AG04449 (cell line): ENCODE results near the gene ZGPAT.
"Not testable (repeated sequence)": the region's sequence is repeated elsewhere in the genome, so short reads cannot be mapped to it uniquely, and the experiment has no call there.

Experiments used
- CTCF ChIA-PET: fragments of 350-600 bp; formaldehyde crosslinking; extraction: SDS; loops from one replicate; lab custom pipeline; 2021; ENCODE audit warnings: antibody characterized with exemption; lab: Yijun Ruan, JAX
- POLR2A ChIA-PET: fragments of 400-600, 350-600 bp; formaldehyde crosslinking; extraction: SDS; loops from one replicate; lab custom pipeline; 2020; ENCODE audit warnings: antibody characterized with exemption, inconsistent platforms; lab: Yijun Ruan, JAX
- DNase-seq: peaks from one replicate; pipeline ENCODE4 v3.0.0-alpha.2; 2010; ENCODE audit warnings: low read depth, low spot score
- H3K4me3 ChIP-seq: 2 replicates; pipeline ENCODE4 v1.5.1; 2011; ENCODE audit warnings: low read depth, mild to moderate bottlenecking, control low read depth, low read length
- CTCF ChIP-seq: IDR thresholded peaks from one replicate; pipeline ENCODE4 v1.5.1; 2011; ENCODE audit warnings: mild to moderate bottlenecking, moderate library complexity, low read length, control low read depth, inconsistent platforms; ENCODE audit not compliant: insufficient read depth; ENCODE audit errors: missing control alignments

ZGPAT gene

GRCh38 chr20:63665708-63666107 is 42.1 kb upstream of the ZGPAT start:
- TF ChIP-seq CTCF, result no peak
- no peak overlapping the region for H3K4me3 ChIP-seq
- no peak for DNase-seq
- POLR2A ChIA-PET, result no interaction called here
- CTCF ChIA-PET, result no interaction called here

- DNase-seq, result no peak
- no peak for TF ChIP-seq CTCF
- ChIA-PET POLR2A (no interaction called here), CTCF (no interaction called here)
- no peak overlapping the region for H3K4me3 ChIP-seq
These were observed 40.0 kb upstream of the ZGPAT start for GRCh38 chr20:63667858-63668257.

- no peak for TF ChIP-seq CTCF
- DNase-seq, result no peak
- ChIA-PET POLR2A (interaction anchor here (0.7 kb wide), 1 partner anchor 10 kb away, joined by 6 read pairs; the partner anchor contains the start of gene RTEL1), CTCF (no interaction called here)
- no peak overlapping the region for H3K4me3 ChIP-seq
These were observed 39.5 kb upstream of the ZGPAT start for GRCh38 chr20:63668351-63668750.

GRCh38 chr20:63671695-63672094 is 36.1 kb upstream of the ZGPAT start:
- POLR2A ChIA-PET, DNase-seq, H3K4me3 ChIP-seq, CTCF ChIA-PET: not testable (repeated sequence)

- POLR2A ChIA-PET, result no interaction called here
These were observed 35.2 kb upstream of the ZGPAT start for GRCh38 chr20:63672666-63673065.

GRCh38 chr20:63673951-63674350 is 33.9 kb upstream of the ZGPAT start:
- no peak for DNase-seq
- H3K4me3 ChIP-seq, result no peak overlapping the region
- TF ChIP-seq CTCF, result no peak
- ChIA-PET POLR2A (no interaction called here), CTCF (interaction anchor here (1.7 kb wide), 1 partner anchor 136 kb away, joined by 4 read pairs; no protein-coding TSS in a partner anchor)

More at GRCh38 chr20:63672666-63673065, 35.2 kb upstream of the ZGPAT start:
- TF ChIP-seq CTCF, result no peak
- DNase-seq, result no peak
- H3K4me3 ChIP-seq, result no peak overlapping the region
- CTCF ChIA-PET, result no interaction called here

- CTCF ChIA-PET, result no interaction called here
- no peak for DNase-seq
- no peak for TF ChIP-seq CTCF
- H3K4me3 ChIP-seq, result no peak overlapping the region
- POLR2A ChIA-PET, result no interaction called here
These were observed 32.0 kb upstream of the ZGPAT start for GRCh38 chr20:63675681-63676368.
